NCI-H146 treated with DMSO at 0.1 percent for 48 hours (cell line): ENCODE results near the gene LRRIQ4.

Experiments used
- DNase-seq: peaks from one replicate; lab custom pipeline; 2025; ENCODE audit not compliant: unreplicated experiment; lab: John Stamatoyannopoulos, UW

LRRIQ4 gene

GRCh38 chr3:169850618-169851017, 37.9 kb downstream of the LRRIQ4 start:
- DNase-seq: no peak

GRCh38 chr3:169855514-169855913, 42.8 kb downstream of the LRRIQ4 start:
- no peak for DNase-seq

- DNase-seq: no peak
Measured at GRCh38 chr3:169857811-169858210, 45.1 kb downstream of the LRRIQ4 start.

GRCh38 chr3:169861871-169862270, 49.2 kb downstream of the LRRIQ4 start:
- DNase-seq: no peak

GRCh38 chr3:169863458-169863899, 50.8 kb downstream of the LRRIQ4 start:
- peak; percentile 75 for DNase-seq

GRCh38 chr3:169864270-169864669, 51.6 kb downstream of the LRRIQ4 start:
- no peak for DNase-seq

- DNase-seq: no peak
Measured at GRCh38 chr3:169865176-169865767, 52.6 kb downstream of the LRRIQ4 start.

GRCh38 chr3:169867584-169868210, 55.0 kb downstream of the LRRIQ4 start:
- DNase-seq: no peak

- no peak for DNase-seq
Measured at GRCh38 chr3:169868369-169868768, 55.7 kb downstream of the LRRIQ4 start.

GRCh38 chr3:169869484-169870220, 57.0 kb downstream of the LRRIQ4 start, which contains the start of gene LRRC31:
TSS of gene LRRC31 (minus strand) at chr3:169869935. CDS start at chr3:169869807, 128 bp downstream.
- no peak for DNase-seq

GRCh38 chr3:169871129-169871886, 58.6 kb downstream of the LRRIQ4 start:
- no peak for DNase-seq

GRCh38 chr3:169879013-169879557, 66.4 kb downstream of the LRRIQ4 start:
- DNase-seq: no peak

GRCh38 chr3:169879845-169880575, 67.3 kb downstream of the LRRIQ4 start:
- no peak for DNase-seq

GRCh38 chr3:169880576-169881250, 68.0 kb downstream of the LRRIQ4 start:
- no peak for DNase-seq

- DNase-seq: no peak
Measured at GRCh38 chr3:169886671-169887070, 74.0 kb downstream of the LRRIQ4 start.
